Measurements from ENCODE around the gene REV1. TPM values are rescaled to one million over a fixed set of nuclear protein-coding genes. Genes with fewer than 3 reads are reported as not detected.

The REV1 gene
- total RNA-seq (2016; rRNA removed; fragmentation: Illumina TruSeq; extraction: Trizol) = 38.5 and 49.1 TPM in 2 replicates
- 35.6 and 38.1 TPM in 2 replicates for total RNA-seq (2016; cell fraction: cytosol; rRNA removed; fragmentation: Illumina TruSeq; extraction: Trizol; ENCODE audit: low read depth)
- 34.9 and 46.6 TPM in 2 replicates for total RNA-seq (2016; cell fraction: insoluble cytoplasmic fraction; rRNA removed; fragmentation: Illumina TruSeq; extraction: Trizol)
- total RNA-seq (2016; cell fraction: membrane; rRNA removed; fragmentation: Illumina TruSeq; extraction: Trizol) = 30.1 and 35.1 TPM in 2 replicates
- total RNA-seq (2016; cell fraction: nucleus; rRNA removed; fragmentation: Illumina TruSeq; extraction: Trizol) = 98.0 and 100 TPM in 2 replicates
- 62.9 and 71.8 TPM in 2 replicates for polyA plus RNA-seq (2011; rRNA removed)
- polyA plus RNA-seq (2011; cell fraction: cytosol; rRNA removed) = 13.1 and 19.3 TPM in 2 replicates
- polyA plus RNA-seq (2011; cell fraction: nucleus; rRNA removed) = 111 and 115 TPM in 2 replicates
- polyA plus RNA-seq (2012) = 37.1 and 46.7 TPM in 2 replicates
- polyA plus RNA-seq (2016; cell fraction: cytosol; fragmentation: Illumina TruSeq; extraction: Trizol; ENCODE audit: low read depth) = 2.3 and 2.8 TPM in 2 replicates
- polyA plus RNA-seq (2016; cell fraction: insoluble cytoplasmic fraction; fragmentation: Illumina TruSeq; extraction: Trizol; ENCODE audit: low read depth) = 20.9 and 25.4 TPM in 2 replicates
- 5.5 and 7.5 TPM in 2 replicates for polyA plus RNA-seq (2016; cell fraction: membrane; fragmentation: Illumina TruSeq; extraction: Trizol; ENCODE audit: low read depth)
- 112 and 115 TPM in 2 replicates for polyA plus RNA-seq (2016; cell fraction: nucleus; fragmentation: Illumina TruSeq; extraction: Trizol; ENCODE audit: insufficient read depth, low read depth)
- polyA minus RNA-seq (2011; rRNA and poly(A)+ RNA removed; ENCODE audit: low replicate concordance) = 48.6 and 51.6 TPM in 2 replicates
- 23.2 and 29.9 TPM in 2 replicates for polyA minus RNA-seq (2011; cell fraction: cytosol; rRNA and poly(A)+ RNA removed)
- polyA minus RNA-seq (2011; cell fraction: nucleus; rRNA and poly(A)+ RNA removed) = 236 and 239 TPM in 2 replicates
- percentile 92 among the genes with signal in this experiment for Bru-seq, nascent RNA
- BruChase-seq, experiment 1, labeled RNA remaining after a 6-hour chase = percentile 88 among the genes with signal in this experiment
- BruChase-seq, experiment 2, labeled RNA remaining after a 2-hour chase = percentile 92 among the genes with signal in this experiment
- long read RNA-seq, experiment 1, full-length matches to known transcripts = 1 of 17 reads
- long read RNA-seq, experiment 1, partial matches to known transcripts = 13 of 17 reads
- long read RNA-seq, experiment 1, other reads (novel, unspliced or antisense) = 3 of 17 reads
- long read RNA-seq, experiment 2, partial matches to known transcripts = 13 of 26 reads
- long read RNA-seq, experiment 2, other reads (novel, unspliced or antisense) = 13 of 26 reads

DNA sequence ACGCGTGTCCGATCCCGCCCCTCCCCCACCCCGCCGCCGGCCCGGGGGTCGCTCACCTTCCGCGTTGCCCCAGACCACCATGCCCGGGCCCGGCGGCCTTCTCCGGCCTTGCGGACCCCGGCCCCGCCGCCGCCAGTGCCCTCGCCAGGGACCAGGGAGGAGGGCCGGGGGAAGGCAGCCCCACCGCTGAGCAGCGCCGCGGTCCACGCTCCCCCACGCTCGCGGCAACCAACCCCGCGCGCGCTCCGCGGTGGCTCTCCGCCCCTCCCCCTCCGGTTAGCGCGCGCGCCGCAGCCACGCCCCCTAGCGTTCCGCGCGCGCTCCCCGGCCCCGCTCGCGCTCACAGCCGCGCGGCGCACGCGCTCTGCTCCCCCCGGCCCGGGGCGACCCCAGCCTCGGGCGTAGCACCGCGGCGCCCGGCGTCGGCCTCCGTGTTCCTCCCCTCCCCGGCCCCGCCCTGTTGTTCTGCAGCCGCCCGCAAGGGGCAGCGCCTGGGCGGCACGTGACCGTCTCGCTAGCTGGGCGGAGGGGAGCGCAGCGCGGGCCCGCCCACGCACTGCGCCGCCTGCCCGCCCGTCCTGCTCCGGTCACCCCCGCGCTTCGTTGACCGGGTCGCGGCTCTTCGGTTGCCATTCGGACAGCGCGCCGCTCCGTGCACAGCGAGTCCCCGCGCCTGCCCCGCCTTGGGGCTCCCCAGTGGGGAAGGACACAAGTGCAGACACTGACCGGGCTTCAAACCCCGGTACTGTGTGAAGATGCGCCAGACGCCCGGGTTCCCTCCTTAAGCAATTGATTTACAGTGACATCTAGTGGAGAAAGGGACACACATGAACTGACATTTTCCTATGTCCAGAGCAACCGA lies at the start of gene REV1:
Gene REV1 (minus strand): TSS at position 257 of the 862 bp plus-strand sequence. CDS start 25,042 bp downstream, outside the sequence.
- in situ Hi-C loops (cut with HindIII; ENCODE audit: extremely low pct_ligation_motif_present, low pct_unique_long_range_greater_than_20kb) (no loop called here), intact Hi-C loops (cut with micrococcal nuclease; ENCODE audit: unreplicated experiment) (loop anchor here (1.0 to 10.0 kb wide), 4 partner anchors 48 to 348 kb away; partner anchors contain the start of genes C2orf15, EIF5B, MITD1 and MRPL30)
- Histone ChIP-seq H3K4me1 (ENCODE audit: insufficient read depth, low read length) (peaks cover 42% of the 10 kb centered on the region), H3K79me2 (ENCODE audit: insufficient read depth, low read length) (peaks cover 42% of the 10 kb centered on the region), H3K4me3 (replicated peaks in 1 of 3; ENCODE audit: insufficient read depth in 1 of 3, low read depth in 2 of 3, low read length in 3 of 3) (peak within 1 kb of the TSS; percentile 79 to 99 (median 97)), H4K20me1 (ENCODE audit: insufficient read depth, low read length) (peaks cover 8% of the 10 kb centered on the region; the same call in 1 of the 2 replicates), H3K36me3 (replicated peaks in 1 of 2; ENCODE audit: control insufficient read depth in 1 of 2, insufficient read depth in 2 of 2, low read length in 2 of 2) (no peaks in the 10 kb centered on the region), H3K9me3 (ENCODE audit: low read length) (no peaks in the 10 kb centered on the region), H2AFZ (ENCODE audit: low read length) (peak within 1 kb of the TSS; percentile 97), H3K27ac (ENCODE audit: extremely low read length, insufficient read depth, low read length) (peak within 1 kb of the TSS; percentile 76), H3K9ac (ENCODE audit: insufficient read depth, low read depth, low read length) (peak within 1 kb of the TSS; percentile 92), H3K4me2 (ENCODE audit: low read depth, low read length) (peak within 1 kb of the TSS; percentile 100), H3K27me3 (ENCODE audit: control insufficient read depth in 1 of 2, insufficient read depth in 2 of 2, low read length in 2 of 2) (no peaks in the 10 kb centered on the region; a peak in 3 of 5 replicates)
- ATAC-seq = peak; percentile 86
- TSS peak; percentile 73 for BruUV-seq (replicated peaks)
- FAIRE-seq = peak; percentile 71
- POLR2A ChIA-PET = interaction anchor here (0.6 to 1.5 kb wide), 5 partner anchors 153 to 349 kb away, joined by 3 to 8 read pairs (median 4); partner anchors contain the start of genes EIF5B, LIPT1, MITD1 and MRPL30
- WGBS (ENCODE audit: low lambda C conversion rate) = 0% methylated on average over 28 of the region's 113 CpGs
- DNase-seq (ENCODE audit: low spot score) = peak; percentile 91
- CTCF ChIA-PET (ENCODE audit: low intra/inter-chr PET ratio, low total read pairs) = interaction anchor here (0.9 kb wide), 1 partner anchor 47 kb away, joined by 4 read pairs; no protein-coding TSS in a partner anchor
- TF ChIP-seq, protein P1, sequence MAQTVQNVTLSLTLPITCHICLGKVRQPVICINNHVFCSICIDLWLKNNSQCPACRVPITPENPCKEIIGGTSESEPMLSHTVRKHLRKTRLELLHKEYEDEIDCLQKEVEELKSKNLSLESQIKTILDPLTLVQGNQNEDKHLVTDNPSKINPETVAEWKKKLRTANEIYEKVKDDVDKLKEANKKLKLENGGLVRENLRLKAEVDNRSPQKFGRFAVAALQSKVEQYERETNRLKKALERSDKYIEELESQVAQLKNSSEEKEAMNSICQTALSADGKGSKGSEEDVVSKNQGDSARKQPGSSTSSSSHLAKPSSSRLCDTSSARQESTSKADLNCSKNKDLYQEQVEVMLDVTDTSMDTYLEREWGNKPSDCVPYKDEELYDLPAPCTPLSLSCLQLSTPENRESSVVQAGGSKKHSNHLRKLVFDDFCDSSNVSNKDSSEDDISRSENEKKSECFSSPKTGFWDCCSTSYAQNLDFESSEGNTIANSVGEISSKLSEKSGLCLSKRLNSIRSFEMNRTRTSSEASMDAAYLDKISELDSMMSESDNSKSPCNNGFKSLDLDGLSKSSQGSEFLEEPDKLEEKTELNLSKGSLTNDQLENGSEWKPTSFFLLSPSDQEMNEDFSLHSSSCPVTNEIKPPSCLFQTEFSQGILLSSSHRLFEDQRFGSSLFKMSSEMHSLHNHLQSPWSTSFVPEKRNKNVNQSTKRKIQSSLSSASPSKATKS (CRISPR knock-in tag; IDR thresholded peaks at IDR 0.05) = no peak
- no peak for TF ChIP-seq PCBP2 (optimal IDR thresholded peaks at IDR 0.05; ENCODE audit: low read depth, low read length, poor library complexity, severe bottlenecking)
- no peak for TF ChIP-seq TEAD2 (CRISPR knock-in tag; IDR thresholded peaks at IDR 0.05)
- TF ChIP-seq HNRNPL (IDR thresholded peaks at IDR 0.05; ENCODE audit: low read depth, low read length) = no peak
- 0 out of 2 replicates have a peak, but pooled peaks have one; percentile 5 for TF ChIP-seq DNMT3B (CRISPR knock-in tag; conservative IDR thresholded peaks at IDR 0.05)
- TF ChIP-seq, protein P2, sequence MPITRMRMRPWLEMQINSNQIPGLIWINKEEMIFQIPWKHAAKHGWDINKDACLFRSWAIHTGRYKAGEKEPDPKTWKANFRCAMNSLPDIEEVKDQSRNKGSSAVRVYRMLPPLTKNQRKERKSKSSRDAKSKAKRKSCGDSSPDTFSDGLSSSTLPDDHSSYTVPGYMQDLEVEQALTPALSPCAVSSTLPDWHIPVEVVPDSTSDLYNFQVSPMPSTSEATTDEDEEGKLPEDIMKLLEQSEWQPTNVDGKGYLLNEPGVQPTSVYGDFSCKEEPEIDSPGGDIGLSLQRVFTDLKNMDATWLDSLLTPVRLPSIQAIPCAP (CRISPR knock-in tag; IDR thresholded peaks at IDR 0.05; ENCODE audit: low read depth) = no peak
- TF ChIP-seq, protein P3, sequence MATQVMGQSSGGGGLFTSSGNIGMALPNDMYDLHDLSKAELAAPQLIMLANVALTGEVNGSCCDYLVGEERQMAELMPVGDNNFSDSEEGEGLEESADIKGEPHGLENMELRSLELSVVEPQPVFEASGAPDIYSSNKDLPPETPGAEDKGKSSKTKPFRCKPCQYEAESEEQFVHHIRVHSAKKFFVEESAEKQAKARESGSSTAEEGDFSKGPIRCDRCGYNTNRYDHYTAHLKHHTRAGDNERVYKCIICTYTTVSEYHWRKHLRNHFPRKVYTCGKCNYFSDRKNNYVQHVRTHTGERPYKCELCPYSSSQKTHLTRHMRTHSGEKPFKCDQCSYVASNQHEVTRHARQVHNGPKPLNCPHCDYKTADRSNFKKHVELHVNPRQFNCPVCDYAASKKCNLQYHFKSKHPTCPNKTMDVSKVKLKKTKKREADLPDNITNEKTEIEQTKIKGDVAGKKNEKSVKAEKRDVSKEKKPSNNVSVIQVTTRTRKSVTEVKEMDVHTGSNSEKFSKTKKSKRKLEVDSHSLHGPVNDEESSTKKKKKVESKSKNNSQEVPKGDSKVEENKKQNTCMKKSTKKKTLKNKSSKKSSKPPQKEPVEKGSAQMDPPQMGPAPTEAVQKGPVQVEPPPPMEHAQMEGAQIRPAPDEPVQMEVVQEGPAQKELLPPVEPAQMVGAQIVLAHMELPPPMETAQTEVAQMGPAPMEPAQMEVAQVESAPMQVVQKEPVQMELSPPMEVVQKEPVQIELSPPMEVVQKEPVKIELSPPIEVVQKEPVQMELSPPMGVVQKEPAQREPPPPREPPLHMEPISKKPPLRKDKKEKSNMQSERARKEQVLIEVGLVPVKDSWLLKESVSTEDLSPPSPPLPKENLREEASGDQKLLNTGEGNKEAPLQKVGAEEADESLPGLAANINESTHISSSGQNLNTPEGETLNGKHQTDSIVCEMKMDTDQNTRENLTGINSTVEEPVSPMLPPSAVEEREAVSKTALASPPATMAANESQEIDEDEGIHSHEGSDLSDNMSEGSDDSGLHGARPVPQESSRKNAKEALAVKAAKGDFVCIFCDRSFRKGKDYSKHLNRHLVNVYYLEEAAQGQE (IDR thresholded peaks at IDR 0.05; ENCODE audit: borderline replicate concordance in 1 of 2, low read depth in 1 of 2, low read length in 2 of 2) = no peak
- peak; percentile 71; the same call in 1 of the 2 replicates for TF ChIP-seq ZNF446 (CRISPR knock-in tag; IDR thresholded peaks at IDR 0.05)
- peak; percentile 41; the same call in 1 of the 2 replicates for TF ChIP-seq ESRRA (CRISPR knock-in tag; IDR thresholded peaks at IDR 0.05; ENCODE audit: low read depth)
